Measurements from ENCODE around the gene PALM2AKAP2. TPM values are rescaled to one million over a fixed set of nuclear protein-coding genes. Genes with fewer than 3 reads are reported as not detected.

PALM2AKAP2 gene
- 10 to 100 TPM; 11.5 to 38.4 (median 24.2) TPM for total RNA-seq

DNA sequence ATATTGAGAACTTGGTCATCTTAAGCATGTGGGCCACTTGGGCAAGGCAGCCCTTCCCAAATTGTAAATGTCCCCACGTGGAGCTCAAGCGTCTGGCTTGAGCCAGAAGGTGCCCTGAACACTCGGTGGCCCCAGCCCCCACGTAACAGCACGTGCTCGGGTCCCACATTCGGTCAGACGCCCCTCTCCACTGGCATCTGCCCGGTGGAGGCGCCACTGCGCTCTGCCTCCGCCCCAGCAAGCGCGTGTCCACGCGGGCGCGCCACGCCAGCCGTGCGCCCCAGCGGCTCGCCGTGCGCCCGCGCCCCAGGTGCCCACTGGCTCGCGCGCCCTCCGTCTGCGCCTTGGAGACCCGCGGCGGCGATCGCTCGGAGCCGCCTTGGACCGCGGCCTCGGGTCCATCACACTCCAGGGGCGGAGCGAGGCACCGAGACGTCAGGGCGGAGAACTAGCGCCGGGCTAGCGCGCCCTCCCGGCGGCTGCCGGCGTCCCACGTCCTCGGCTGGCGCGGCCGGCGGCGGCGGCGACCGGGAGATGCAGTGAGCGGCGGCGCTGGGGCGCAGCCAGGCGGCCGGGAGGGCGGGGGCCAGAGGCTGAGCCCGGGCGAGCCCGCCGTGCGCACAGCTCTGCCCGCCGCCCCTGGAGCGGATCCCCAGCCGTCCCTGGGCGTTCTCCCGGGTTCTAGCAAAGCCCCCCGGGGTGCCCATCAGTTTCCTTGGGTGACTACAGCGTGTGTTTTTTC lies at the start of gene PALM2AKAP2:
Gene PALM2AKAP2, plus strand, starts transcription at position 488 of the 742 bp plus-strand sequence. CDS start 291 bp downstream, outside the sequence.
- peak; percentile 75 for ATAC-seq (ENCODE audit: low FRiP score)
- no peak for DNase-seq (ENCODE audit: low spot score)
- TF ChIP-seq, protein P1, sequence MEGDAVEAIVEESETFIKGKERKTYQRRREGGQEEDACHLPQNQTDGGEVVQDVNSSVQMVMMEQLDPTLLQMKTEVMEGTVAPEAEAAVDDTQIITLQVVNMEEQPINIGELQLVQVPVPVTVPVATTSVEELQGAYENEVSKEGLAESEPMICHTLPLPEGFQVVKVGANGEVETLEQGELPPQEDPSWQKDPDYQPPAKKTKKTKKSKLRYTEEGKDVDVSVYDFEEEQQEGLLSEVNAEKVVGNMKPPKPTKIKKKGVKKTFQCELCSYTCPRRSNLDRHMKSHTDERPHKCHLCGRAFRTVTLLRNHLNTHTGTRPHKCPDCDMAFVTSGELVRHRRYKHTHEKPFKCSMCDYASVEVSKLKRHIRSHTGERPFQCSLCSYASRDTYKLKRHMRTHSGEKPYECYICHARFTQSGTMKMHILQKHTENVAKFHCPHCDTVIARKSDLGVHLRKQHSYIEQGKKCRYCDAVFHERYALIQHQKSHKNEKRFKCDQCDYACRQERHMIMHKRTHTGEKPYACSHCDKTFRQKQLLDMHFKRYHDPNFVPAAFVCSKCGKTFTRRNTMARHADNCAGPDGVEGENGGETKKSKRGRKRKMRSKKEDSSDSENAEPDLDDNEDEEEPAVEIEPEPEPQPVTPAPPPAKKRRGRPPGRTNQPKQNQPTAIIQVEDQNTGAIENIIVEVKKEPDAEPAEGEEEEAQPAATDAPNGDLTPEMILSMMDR (IDR thresholded peaks at IDR 0.05), result no peak

DNA sequence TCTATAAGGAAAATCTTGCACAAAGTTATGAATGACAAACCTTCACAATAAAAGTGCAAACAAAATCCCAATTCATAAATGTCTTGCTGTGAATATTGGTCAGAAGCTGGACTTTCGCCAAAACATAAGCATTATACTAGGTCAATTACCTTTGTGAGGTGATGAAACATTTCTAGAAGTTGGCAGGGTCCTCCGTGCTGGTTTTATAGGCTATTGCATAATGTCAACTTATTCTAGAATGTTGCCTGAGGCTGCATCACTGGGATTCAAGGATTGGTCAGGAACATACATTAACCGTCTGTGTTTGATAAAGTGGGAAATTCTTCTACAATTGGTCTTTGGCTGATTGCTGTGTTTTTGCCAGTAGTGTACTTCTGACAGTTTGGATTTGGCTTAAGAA lies 49.8 kb upstream of the PALM2AKAP2 start:
- ATAC-seq (ENCODE audit: low FRiP score) (no peak), DNase-seq (ENCODE audit: low spot score) (no peak)
- TF ChIP-seq, protein P1 (IDR thresholded peaks at IDR 0.05), result no peak

DNA sequence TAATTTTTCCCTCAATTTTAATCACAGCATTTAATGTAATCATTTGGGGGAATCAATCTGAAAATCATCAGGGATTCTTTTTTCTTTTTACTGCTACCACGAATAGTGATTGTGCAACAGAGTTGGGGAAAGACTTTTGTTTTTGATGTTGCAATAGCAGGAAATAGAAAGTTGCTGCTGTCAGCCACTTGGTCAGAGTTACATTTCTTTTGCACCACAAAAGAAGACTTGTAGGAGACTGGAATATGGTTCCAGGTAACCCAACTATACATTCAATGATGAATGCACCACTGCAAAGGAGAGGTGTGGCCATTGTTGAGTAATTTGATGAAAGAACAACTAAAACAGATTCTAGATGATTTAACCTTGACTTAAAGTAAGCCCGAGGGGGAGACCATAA lies 46.3 kb upstream of the PALM2AKAP2 start:
- no peak for ATAC-seq (ENCODE audit: low FRiP score)

DNA sequence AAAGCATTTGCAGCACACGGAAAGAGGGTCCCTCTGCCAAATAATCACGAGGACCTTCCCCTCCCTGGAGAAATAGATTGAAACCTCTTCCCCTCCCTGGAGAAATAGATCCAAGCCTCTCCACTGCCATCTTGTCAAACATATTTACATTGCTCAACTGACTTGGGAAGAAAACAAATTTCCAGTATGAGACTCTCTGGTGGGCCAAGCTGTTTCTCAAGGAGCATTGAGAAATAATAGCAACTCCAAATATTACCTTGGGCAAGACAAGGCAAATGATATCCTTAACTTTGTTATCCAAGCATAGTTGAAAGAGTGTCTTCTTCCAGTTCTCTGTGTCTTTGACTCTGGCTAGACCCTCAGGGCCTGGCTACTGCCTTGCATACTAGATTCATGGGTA lies 45.2 kb upstream of the PALM2AKAP2 start:
- ATAC-seq (ENCODE audit: low FRiP score) (no peak), DNase-seq (ENCODE audit: low spot score) (no peak)
- TF ChIP-seq, protein P1 (IDR thresholded peaks at IDR 0.05), result no peak

More for the DNA sequence above, 46.3 kb upstream of the PALM2AKAP2 start:
- DNase-seq (ENCODE audit: low spot score), result no peak
- TF ChIP-seq, protein P1 (IDR thresholded peaks at IDR 0.05), result no peak

DNA sequence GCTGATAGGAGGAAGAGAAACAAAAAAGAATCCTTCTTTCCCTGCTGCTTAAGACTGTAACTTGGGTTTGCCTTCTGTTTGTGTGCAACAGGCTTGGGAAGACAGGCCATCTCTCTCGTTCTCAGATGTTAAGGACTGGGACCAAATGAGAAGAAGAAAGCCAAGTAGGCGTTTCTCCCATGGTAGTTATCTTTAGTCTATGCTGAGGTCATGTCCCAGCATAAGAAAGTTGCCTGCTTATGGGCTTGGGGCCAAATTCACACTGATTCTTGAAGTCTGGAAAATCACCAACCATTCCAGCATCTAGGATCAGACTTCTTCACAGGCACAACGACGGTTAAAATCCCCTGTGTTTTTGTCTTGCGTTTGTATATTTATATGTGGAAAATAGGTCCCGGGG lies 44.2 kb upstream of the PALM2AKAP2 start:
- TF ChIP-seq, protein P1 (IDR thresholded peaks at IDR 0.05), result no peak

DNA sequence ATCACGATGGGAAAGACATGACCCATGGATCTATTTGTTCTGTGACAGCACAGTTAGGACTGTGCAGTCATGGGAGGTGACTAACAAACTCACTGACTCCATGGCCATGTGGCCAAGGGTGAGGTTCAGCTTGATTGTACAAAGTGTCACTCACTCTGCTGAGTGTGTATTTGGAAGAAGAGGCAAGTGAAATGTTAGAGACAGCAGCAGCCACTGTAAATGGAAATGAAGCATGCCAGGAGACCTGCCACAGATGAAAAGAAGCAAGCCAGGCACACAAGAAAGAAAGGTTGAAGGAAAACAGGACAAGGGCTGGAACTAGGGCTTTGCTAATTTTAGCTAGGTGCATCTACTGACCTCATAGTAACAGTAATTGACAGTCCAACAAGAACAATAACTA lies 42.7 kb upstream of the PALM2AKAP2 start:
- TF ChIP-seq, protein P1 (IDR thresholded peaks at IDR 0.05), result no peak
- DNase-seq (ENCODE audit: low spot score), result no peak
- no peak for ATAC-seq (ENCODE audit: low FRiP score)

More for the DNA sequence above, 44.2 kb upstream of the PALM2AKAP2 start:
- DNase-seq (ENCODE audit: low spot score) (no peak), ATAC-seq (ENCODE audit: low FRiP score) (no peak)

DNA sequence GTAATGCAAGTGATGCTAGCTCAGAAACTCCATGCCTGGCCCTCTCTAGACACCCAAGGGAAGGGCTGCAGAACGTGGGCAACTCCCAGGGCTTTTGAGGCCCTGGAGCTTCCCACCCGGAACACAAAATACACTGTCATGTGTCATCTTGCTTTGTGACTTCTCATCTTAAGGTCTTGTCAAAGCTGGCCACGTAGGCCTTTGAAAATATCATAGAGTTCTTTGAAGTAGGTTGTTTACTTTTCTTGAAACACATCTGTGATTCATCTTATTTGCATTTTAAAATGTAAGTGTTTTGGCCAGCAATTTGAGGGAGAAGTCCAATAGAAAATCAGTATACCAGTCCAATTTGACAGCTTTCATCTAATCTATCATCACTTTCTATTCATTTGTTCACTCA lies 40.2 kb upstream of the PALM2AKAP2 start:
- ATAC-seq (ENCODE audit: low FRiP score) (no peak), DNase-seq (ENCODE audit: low spot score) (no peak)
- TF ChIP-seq, protein P1 (IDR thresholded peaks at IDR 0.05), result no peak

All from omental fat pad (tissue), 4 donors.